Measurements from ENCODE around the gene SEMA3A. TPM values are rescaled to one million over a fixed set of nuclear protein-coding genes. Genes with fewer than 3 reads are reported as not detected.

SEMA3A gene
- total RNA-seq, 4 donors from 2014 or later = 0.15 to 4.6 (median 0.69) TPM

DNA sequence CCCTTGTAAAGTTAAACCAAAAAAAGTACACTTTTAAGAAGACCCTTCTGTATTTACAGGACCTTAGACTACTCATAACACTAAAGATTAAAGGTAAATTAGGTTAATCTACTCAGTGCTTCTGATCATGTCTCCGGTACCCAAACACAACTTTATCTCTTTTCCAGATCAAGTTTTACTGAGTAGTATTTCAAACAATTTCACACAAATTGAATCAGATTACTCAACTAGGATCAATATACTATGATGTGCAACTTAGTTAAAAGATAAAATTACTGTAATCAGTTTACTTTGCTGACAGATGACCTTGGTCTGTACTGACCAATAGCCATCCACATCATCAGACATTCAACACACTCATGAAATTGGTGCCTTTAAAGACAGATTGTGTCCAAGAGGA lies 191.4 kb downstream of the SEMA3A start:
- H3K4me3 ChIP-seq = no peak overlapping the region
- TF ChIP-seq CTCF (IDR thresholded peaks at IDR 0.05) (no peak), POLR2A (IDR thresholded peaks at IDR 0.05) (no peak)
- DNase-seq = no peak
- H3K4me1 ChIP-seq = no peaks in the 10 kb centered on the region
- H3K27ac ChIP-seq = no peak overlapping the region
- H3K36me3 ChIP-seq = no peaks in the 10 kb centered on the region
- intact Hi-C loops (cut with DNase I) = no loop called here
- 92 to 96% methylated on average over 1 of the region's 1 CpG for WGBS, 2 donors
- H3K27me3 ChIP-seq = no peaks in the 10 kb centered on the region
- no peaks in the 10 kb centered on the region for H3K9me3 ChIP-seq

- no peaks in the 10 kb centered on the region for H3K4me1 ChIP-seq
- H3K36me3 ChIP-seq = no peaks in the 10 kb centered on the region
- H3K9me3 ChIP-seq = no peaks in the 10 kb centered on the region
- no peak for DNase-seq
- no peaks in the 10 kb centered on the region for H3K27me3 ChIP-seq
- intact Hi-C loops (cut with DNase I) = no loop called here
- no peak overlapping the region for H3K4me3 ChIP-seq
- TF ChIP-seq POLR2A (IDR thresholded peaks at IDR 0.05) (no peak), CTCF (IDR thresholded peaks at IDR 0.05) (no peak)
- 52 to 55% methylated on average over 3 of the region's 3 CpGs for WGBS, 2 donors
- no peak overlapping the region for H3K27ac ChIP-seq
These were observed 192.2 kb downstream of the SEMA3A start for GRCh38 chr7:84002348-84002747.

GRCh38 chr7:83996879-83997278 lies 197.7 kb downstream of the SEMA3A start:
- intact Hi-C loops (cut with DNase I) = no loop called here
- H3K4me3 ChIP-seq = no peak overlapping the region
- TF ChIP-seq CTCF (IDR thresholded peaks at IDR 0.05) (no peak), POLR2A (IDR thresholded peaks at IDR 0.05) (no peak)
- no peaks in the 10 kb centered on the region for H3K36me3 ChIP-seq
- no peaks in the 10 kb centered on the region for H3K9me3 ChIP-seq
- H3K27ac ChIP-seq = no peak overlapping the region
- WGBS, 2 donors = 0% methylated on average over 1 of the region's 1 CpG
- no peak for DNase-seq
- no peaks in the 10 kb centered on the region for H3K27me3 ChIP-seq
- no peaks in the 10 kb centered on the region for H3K4me1 ChIP-seq

- no peaks in the 10 kb centered on the region for H3K9me3 ChIP-seq
- H3K4me1 ChIP-seq = peaks cover 0 to 4% (median 0%) of the 10 kb centered on the region in 3 donors
- H3K4me3 ChIP-seq = no peak overlapping the region
- intact Hi-C loops (cut with DNase I) = no loop called here
- H3K27ac ChIP-seq = no peak overlapping the region
- DNase-seq = no peak
- no peaks in the 10 kb centered on the region for H3K36me3 ChIP-seq
- 42 to 58% methylated on average over 1 of the region's 1 CpG for WGBS, 2 donors
- no peaks in the 10 kb centered on the region for H3K27me3 ChIP-seq
- TF ChIP-seq CTCF (IDR thresholded peaks at IDR 0.05) (no peak), POLR2A (IDR thresholded peaks at IDR 0.05) (no peak)
These were observed 206.8 kb downstream of the SEMA3A start for GRCh38 chr7:83987764-83988163.

GRCh38 chr7:83985821-83986220 lies 208.8 kb downstream of the SEMA3A start:
- no peaks in the 10 kb centered on the region for H3K36me3 ChIP-seq
- no peak overlapping the region for H3K4me3 ChIP-seq
- no peaks in the 10 kb centered on the region for H3K27me3 ChIP-seq
- 88 to 92% methylated on average over 5 of the region's 5 CpGs for WGBS, 2 donors
- no peak for DNase-seq
- no peak overlapping the region for H3K27ac ChIP-seq
- peaks cover 0 to 4% (median 0%) of the 10 kb centered on the region in 3 donors for H3K4me1 ChIP-seq
- intact Hi-C loops (cut with DNase I) = no loop called here
- H3K9me3 ChIP-seq = no peaks in the 10 kb centered on the region
- TF ChIP-seq CTCF (IDR thresholded peaks at IDR 0.05) (no peak), POLR2A (IDR thresholded peaks at IDR 0.05) (no peak)

Data from esophagus squamous epithelium (tissue), 5 donors.